ENCODE results near the gene ODAD2. TPM values are rescaled to one million over a fixed set of nuclear protein-coding genes. Genes with fewer than 3 reads are reported as not detected.

The ODAD2 gene
- total RNA-seq, 2 donors from 2014 or later: 6.0 to 12.0 TPM

- Histone ChIP-seq H3K36me3 (ENCODE audit: control insufficient read depth, insufficient read depth, low read length) (no peaks in the 10 kb centered on the region), H3K9me3 (ENCODE audit: control insufficient read depth, low read length) (no peaks in the 10 kb centered on the region), H3K4me3 (ENCODE audit: low read length) (no peak overlapping the region), H3K27me3 (ENCODE audit: control insufficient read depth, insufficient read depth, low read length, poor library complexity, severe bottlenecking) (no peaks in the 10 kb centered on the region), H3K9ac (ENCODE audit: extremely low read depth, low read length, poor library complexity, severe bottlenecking) (no peak overlapping the region), H3K4me1 (ENCODE audit: control insufficient read depth, insufficient read depth, low read length) (no peaks in the 10 kb centered on the region), H3K27ac (ENCODE audit: low read depth, low read length) (no peak overlapping the region)
- Mint-ChIP-seq H3K4me3 (no peak overlapping the region), H3K27me3 (ENCODE audit: insufficient read depth) (no peaks in the 10 kb centered on the region), H3K9me3 (no peaks in the 10 kb centered on the region), H3K27ac (no peak overlapping the region), H3K4me1 (peaks cover 12% of the 10 kb centered on the region), H3K36me3 (ENCODE audit: low read depth) (no peaks in the 10 kb centered on the region)
- WGBS, 2 experiments (ENCODE audit: insufficient coverage in 1 of 2, insufficient read length in 1 of 2): 84 to 89% methylated on average over 2 of the region's 2 CpGs
- no peak for TF ChIP-seq CTCF (conservative IDR thresholded peaks at IDR 0.05)
- no peak for DNase-seq
These were observed 228.7 kb downstream of the ODAD2 start for GRCh38 chr10:27770181-27770580.

Measured in endodermal cell (in vitro differentiated cells).